ENCODE data around the gene RAX. TPM values are rescaled to one million over a fixed set of nuclear protein-coding genes. Genes with fewer than 3 reads are reported as not detected.

The RAX gene
- total and polyA plus RNA-seq, 8 donors: not detected

DNA sequence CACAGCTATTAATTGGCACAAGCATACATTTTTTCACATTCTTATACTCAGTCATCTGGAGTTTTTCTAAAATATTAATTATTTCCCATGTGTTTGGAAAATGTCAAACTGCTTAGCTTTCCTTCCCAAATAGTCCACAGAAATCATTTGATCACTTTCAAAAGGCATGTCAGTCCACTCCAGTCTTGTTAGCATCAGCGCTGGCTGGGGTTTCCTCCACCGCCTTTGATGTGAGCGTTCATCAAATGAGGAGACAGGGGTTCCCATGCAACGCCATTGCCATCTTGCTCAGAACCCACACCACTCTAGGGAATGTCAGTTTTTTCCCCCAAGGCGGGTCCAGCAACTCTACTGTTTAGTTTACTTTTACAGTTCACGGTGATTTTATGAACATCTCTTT is 13.1 kb upstream of the RAX start:
- H3K4me1 ChIP-seq: no peaks in the 10 kb centered on the region
- peaks cover 0 to 20% (median 6%) of the 10 kb centered on the region in 4 donors for H3K27me3 ChIP-seq
- FAIRE-seq: no peak

DNA sequence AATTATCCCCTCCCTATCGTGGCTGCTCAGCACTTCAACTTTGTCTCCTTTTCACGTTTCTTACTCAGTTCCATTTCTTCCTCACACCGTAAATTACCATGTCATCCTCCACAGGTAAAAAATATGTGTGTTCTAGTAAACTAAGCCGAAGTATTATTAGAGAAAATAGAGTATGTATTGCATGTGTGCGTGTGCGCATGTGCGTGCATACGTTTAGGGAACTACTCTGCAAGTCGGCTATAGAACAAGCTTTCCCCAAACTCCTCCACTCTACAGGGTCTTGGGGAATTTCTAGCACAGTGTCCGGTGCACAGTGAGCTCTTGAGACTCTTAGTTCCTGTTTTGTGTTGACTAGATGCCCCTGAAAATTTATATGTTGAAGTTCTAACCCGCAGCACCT is 9.1 kb upstream of the RAX start:
- no peak overlapping the region for H3K4me3 ChIP-seq
- intact Hi-C loops (cut with DNase I): no loop called here
- FAIRE-seq (no peak), DNase-seq (no peak), ATAC-seq (no peak)
- H3K4me1 ChIP-seq: no peaks in the 10 kb centered on the region
- H3K27me3 ChIP-seq: peaks cover 0 to 20% (median 3%) of the 10 kb centered on the region in 4 donors
- H3K27ac ChIP-seq: no peak overlapping the region
- no peaks in the 10 kb centered on the region for H3K36me3 ChIP-seq
- no peaks in the 10 kb centered on the region for H3K9me3 ChIP-seq
- WGBS, 2 donors: 73 to 80% methylated on average over 11 of the region's 11 CpGs
- TF ChIP-seq, protein P1, sequence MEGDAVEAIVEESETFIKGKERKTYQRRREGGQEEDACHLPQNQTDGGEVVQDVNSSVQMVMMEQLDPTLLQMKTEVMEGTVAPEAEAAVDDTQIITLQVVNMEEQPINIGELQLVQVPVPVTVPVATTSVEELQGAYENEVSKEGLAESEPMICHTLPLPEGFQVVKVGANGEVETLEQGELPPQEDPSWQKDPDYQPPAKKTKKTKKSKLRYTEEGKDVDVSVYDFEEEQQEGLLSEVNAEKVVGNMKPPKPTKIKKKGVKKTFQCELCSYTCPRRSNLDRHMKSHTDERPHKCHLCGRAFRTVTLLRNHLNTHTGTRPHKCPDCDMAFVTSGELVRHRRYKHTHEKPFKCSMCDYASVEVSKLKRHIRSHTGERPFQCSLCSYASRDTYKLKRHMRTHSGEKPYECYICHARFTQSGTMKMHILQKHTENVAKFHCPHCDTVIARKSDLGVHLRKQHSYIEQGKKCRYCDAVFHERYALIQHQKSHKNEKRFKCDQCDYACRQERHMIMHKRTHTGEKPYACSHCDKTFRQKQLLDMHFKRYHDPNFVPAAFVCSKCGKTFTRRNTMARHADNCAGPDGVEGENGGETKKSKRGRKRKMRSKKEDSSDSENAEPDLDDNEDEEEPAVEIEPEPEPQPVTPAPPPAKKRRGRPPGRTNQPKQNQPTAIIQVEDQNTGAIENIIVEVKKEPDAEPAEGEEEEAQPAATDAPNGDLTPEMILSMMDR (IDR thresholded peaks at IDR 0.05): no peak

More for the DNA sequence above, 13.1 kb upstream of the RAX start:
- Histone ChIP-seq H3K9me3 (no peaks in the 10 kb centered on the region), H3K27ac (no peak overlapping the region), H3K4me3 (no peak overlapping the region), H3K36me3 (no peaks in the 10 kb centered on the region)
- TF ChIP-seq, protein P1 (IDR thresholded peaks at IDR 0.05): no peak
- no peak for DNase-seq
- intact Hi-C loops (cut with DNase I): no loop called here
- ATAC-seq: no peak
- 44 to 45% methylated on average over 6 of the region's 6 CpGs for WGBS, 2 donors

DNA sequence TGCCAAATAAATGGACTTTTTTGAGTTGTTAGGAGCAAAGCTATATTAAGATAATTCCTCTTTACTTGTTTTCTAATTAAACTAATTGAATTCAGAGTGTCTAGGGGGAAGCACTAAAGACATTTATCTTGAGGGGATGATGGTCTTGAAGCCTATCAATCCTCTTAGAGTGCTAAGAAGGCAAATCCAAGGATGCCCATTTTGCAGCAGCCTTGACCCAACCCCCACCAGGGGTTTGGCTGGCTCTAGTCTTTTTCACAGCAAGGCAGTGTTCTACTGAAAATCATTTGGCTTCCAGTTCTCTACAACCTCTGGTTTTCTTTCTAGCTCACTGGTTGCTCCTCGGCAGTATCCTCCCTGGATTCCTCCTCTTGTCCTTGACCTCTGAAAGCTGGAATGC is 6.5 kb upstream of the RAX start:
- DNase-seq: no peak
- no peak for ATAC-seq
- FAIRE-seq: no peak
- intact Hi-C loops (cut with DNase I): no loop called here
- H3K4me1 ChIP-seq: no peaks in the 10 kb centered on the region
- H3K4me3 ChIP-seq: no peak overlapping the region
- H3K27ac ChIP-seq: no peak overlapping the region
- no peaks in the 10 kb centered on the region for H3K9me3 ChIP-seq
- WGBS, 2 donors: 23 to 27% methylated on average over 1 of the region's 1 CpG
- H3K36me3 ChIP-seq: no peaks in the 10 kb centered on the region
- H3K27me3 ChIP-seq: peaks cover 0 to 20% (median 3%) of the 10 kb centered on the region in 4 donors
- TF ChIP-seq, protein P1 (IDR thresholded peaks at IDR 0.05): no peak

DNA sequence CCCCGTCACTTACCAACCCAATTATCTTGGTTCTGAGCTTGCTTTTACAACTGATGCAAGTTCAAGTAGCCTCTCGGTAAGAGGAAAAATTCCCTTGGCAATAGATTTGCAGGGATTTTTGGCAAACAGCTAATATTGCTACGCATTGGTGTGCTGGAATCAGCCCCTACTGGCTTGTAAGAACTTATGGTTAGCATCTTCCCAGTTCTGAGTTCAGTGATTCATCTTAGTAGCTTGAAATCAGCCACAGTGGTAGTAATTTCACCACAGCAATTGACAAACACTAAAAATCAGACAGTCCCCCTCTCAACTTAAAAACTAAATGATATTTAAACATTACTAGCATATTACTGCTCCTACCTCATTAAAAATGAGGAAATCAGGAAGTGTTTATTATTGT is 5.9 kb upstream of the RAX start:
- ATAC-seq: no peak
- Histone ChIP-seq H3K4me3 (no peak overlapping the region), H3K9me3 (no peaks in the 10 kb centered on the region), H3K4me1 (no peaks in the 10 kb centered on the region), H3K36me3 (no peaks in the 10 kb centered on the region), H3K27ac (no peak overlapping the region), H3K27me3 (peaks cover 0 to 16% (median 3%) of the 10 kb centered on the region in 4 donors)
- no peak for DNase-seq
- 65 to 77% methylated on average over 3 of the region's 3 CpGs for WGBS, 2 donors
- TF ChIP-seq, protein P1 (IDR thresholded peaks at IDR 0.05): no peak
- intact Hi-C loops (cut with DNase I): no loop called here
- FAIRE-seq: no peak

DNA sequence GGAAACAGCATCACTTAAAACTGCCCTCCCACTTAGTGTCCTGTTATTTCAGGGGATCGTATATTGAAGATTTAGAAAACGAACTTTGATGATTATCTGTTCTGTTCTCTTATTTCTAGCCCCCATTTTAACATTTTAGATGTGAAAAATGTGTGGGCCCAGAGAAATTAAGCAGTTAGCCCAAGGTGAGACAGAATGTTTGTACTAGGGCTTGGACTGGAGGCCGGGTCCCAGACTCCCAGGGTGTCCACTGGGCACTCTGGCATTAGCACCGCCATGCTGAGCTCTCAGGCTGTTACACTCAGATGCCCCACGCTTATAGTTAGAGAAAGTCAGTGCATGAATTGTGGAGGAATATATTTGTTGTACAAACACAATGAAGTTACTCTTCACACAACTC is 5.5 kb upstream of the RAX start:
- no peak for DNase-seq
- H3K4me1 ChIP-seq: no peaks in the 10 kb centered on the region
- FAIRE-seq: no peak
- H3K9me3 ChIP-seq: no peaks in the 10 kb centered on the region
- H3K4me3 ChIP-seq: no peak overlapping the region
- intact Hi-C loops (cut with DNase I): no loop called here
- no peaks in the 10 kb centered on the region for H3K36me3 ChIP-seq
- TF ChIP-seq, protein P1 (IDR thresholded peaks at IDR 0.05): no peak
- WGBS, 2 donors: 60 to 67% methylated on average over 5 of the region's 5 CpGs
- ATAC-seq: no peak
- H3K27ac ChIP-seq: no peak overlapping the region
- peaks cover 0 to 13% (median 5%) of the 10 kb centered on the region in 4 donors for H3K27me3 ChIP-seq
